ENCODE results near the gene CFAP91.
"Not testable (repeated sequence)": the region's sequence is repeated elsewhere in the genome, so short reads cannot be mapped to it uniquely, and the experiment has no call there.

CFAP91 gene

GRCh38 chr3:119676771-119677640, 25.8 kb upstream of the CFAP91 start, which contains the start of gene COX17:
COX17 (minus strand) TSS chr3:119677406; CDS start chr3:119677310, 96 bp downstream.
- DNase-seq (ENCODE audit: extremely low spot score), result peak; percentile 93
- CTCF ChIA-PET, result no interaction called here
- POLR2A ChIA-PET, result interaction anchor here (0.6 to 2.0 kb wide), 8 partner anchors 12 to 213 kb away, joined by 3 to 9 read pairs (median 4); partner anchors contain the start of genes POGLUT1, TIMMDC1 and TMEM39A
- no peak for TF ChIP-seq ZNF384 (IDR thresholded peaks at IDR 0.05)
- no peak for TF ChIP-seq HDGF (IDR thresholded peaks at IDR 0.05; ENCODE audit: borderline replicate concordance)
- peak; percentile 63; the same call in 1 of the 2 replicates for TF ChIP-seq L3MBTL2 (conservative IDR thresholded peaks at IDR 0.05)
- TF ChIP-seq FOXK2 (IDR thresholded peaks at IDR 0.05), result peak; percentile 48; the same call in 1 of the 2 replicates
- peak; percentile 59 for TF ChIP-seq ELF4 (IDR thresholded peaks at IDR 0.05)
- TF ChIP-seq NFRKB (IDR thresholded peaks at IDR 0.05), result no peak
- TF ChIP-seq TARDBP (IDR thresholded peaks at IDR 0.05), result no peak
- TF ChIP-seq FOXA1 (IDR thresholded peaks at IDR 0.05), result no peak
- TF ChIP-seq BHLHE40 (IDR thresholded peaks at IDR 0.05; ENCODE audit: borderline replicate concordance), result no peak
- TF ChIP-seq PKNOX1 (IDR thresholded peaks at IDR 0.05), result peak; percentile 85
- no peak for TF ChIP-seq CTBP1 (IDR thresholded peaks at IDR 0.05; ENCODE audit: borderline replicate concordance)
- no peak for TF ChIP-seq FOXM1 (IDR thresholded peaks at IDR 0.05; ENCODE audit: borderline replicate concordance)

- TF ChIP-seq PKNOX1 (IDR thresholded peaks at IDR 0.05) (no peak), BHLHE40 (IDR thresholded peaks at IDR 0.05; ENCODE audit: borderline replicate concordance) (no peak), HDGF (IDR thresholded peaks at IDR 0.05; ENCODE audit: borderline replicate concordance) (no peak), FOXK2 (IDR thresholded peaks at IDR 0.05) (no peak), TARDBP (IDR thresholded peaks at IDR 0.05) (no peak), ZNF384 (IDR thresholded peaks at IDR 0.05) (no peak), SUZ12 (IDR thresholded peaks at IDR 0.05) (no peak), LEF1 (IDR thresholded peaks at IDR 0.05; ENCODE audit: borderline replicate concordance) (no peak), NFRKB (IDR thresholded peaks at IDR 0.05) (no peak), FOXA1 (IDR thresholded peaks at IDR 0.05) (no peak), CTBP1 (IDR thresholded peaks at IDR 0.05; ENCODE audit: borderline replicate concordance) (no peak), ELF4 (IDR thresholded peaks at IDR 0.05) (no peak), ARNT (IDR thresholded peaks at IDR 0.05) (no peak), L3MBTL2 (conservative IDR thresholded peaks at IDR 0.05) (no peak; the same call in 1 of the 2 replicates), FOXM1 (IDR thresholded peaks at IDR 0.05; ENCODE audit: borderline replicate concordance) (no peak), SP1 (IDR thresholded peaks at IDR 0.05) (no peak)
- CTCF ChIA-PET, result interaction anchor here (0.6 kb wide), 1 partner anchor 77 kb away, joined by 4 read pairs; no protein-coding TSS in a partner anchor
Observed at GRCh38 chr3:119677641-119677934, 25.2 kb upstream of the CFAP91 start.

DNA sequence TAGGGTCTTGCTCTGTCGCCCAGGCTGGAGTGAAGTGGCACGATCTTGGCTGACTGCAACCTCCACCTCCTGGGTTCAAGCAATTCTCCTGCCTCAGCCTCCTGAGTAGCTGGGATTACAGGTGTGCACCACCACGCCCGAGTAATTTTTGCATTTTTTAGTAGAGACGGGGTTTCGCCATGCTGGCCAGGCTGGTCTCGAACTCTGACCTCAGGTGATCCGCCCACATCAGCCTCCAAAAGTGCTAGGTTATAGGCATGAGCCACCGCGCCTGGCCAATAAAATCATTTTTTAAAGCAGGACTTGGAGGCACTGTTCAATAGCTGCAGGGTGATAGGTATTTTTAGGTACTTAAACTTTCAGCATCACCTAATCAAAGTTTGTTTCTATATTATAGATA, 24.6 kb upstream of the CFAP91 start:
- POLR2A ChIA-PET; DNase-seq (ENCODE audit: extremely low spot score): not testable (repeated sequence)
- CTCF ChIA-PET, result interaction anchor here (0.6 kb wide), 1 partner anchor 78 kb away, joined by 4 read pairs; no protein-coding TSS in a partner anchor

More at GRCh38 chr3:119677641-119677934, 25.2 kb upstream of the CFAP91 start:
- no peak for DNase-seq (ENCODE audit: extremely low spot score)
- POLR2A ChIA-PET, result interaction anchor here (1.1 to 1.4 kb wide), 2 partner anchors 29 to 214 kb away, joined by 4 to 7 read pairs; partner anchors contain the start of gene TMEM39A

DNA sequence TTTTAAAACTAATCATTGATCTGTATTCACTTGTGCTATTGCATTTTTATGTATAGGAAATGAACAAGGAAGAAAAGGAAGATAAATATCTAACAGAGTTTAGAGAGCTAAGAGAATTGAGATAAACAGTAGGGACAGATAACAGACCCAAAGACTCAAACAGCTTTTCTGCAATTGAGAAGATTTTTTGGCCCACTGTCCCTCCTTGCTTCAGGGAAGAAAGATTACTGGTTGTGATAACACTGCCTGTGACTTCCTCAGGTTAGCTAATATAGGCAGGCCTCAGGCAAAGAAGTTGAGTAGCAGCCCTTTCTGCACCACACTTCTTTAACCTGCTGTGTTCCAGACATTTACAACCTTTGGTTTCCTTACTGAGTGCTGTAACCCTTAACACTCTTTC, 22.9 kb upstream of the CFAP91 start:
- no peak for DNase-seq (ENCODE audit: extremely low spot score)
- TF ChIP-seq NFRKB (IDR thresholded peaks at IDR 0.05), result no peak
- no peak for TF ChIP-seq SP1 (IDR thresholded peaks at IDR 0.05)
- no peak for TF ChIP-seq ARNT (IDR thresholded peaks at IDR 0.05)
- TF ChIP-seq BHLHE40 (IDR thresholded peaks at IDR 0.05; ENCODE audit: borderline replicate concordance), result no peak
- no peak for TF ChIP-seq LEF1 (IDR thresholded peaks at IDR 0.05; ENCODE audit: borderline replicate concordance)
- no peak for TF ChIP-seq FOXM1 (IDR thresholded peaks at IDR 0.05; ENCODE audit: borderline replicate concordance)
- no peak for TF ChIP-seq FOXK2 (IDR thresholded peaks at IDR 0.05)
- CTCF ChIA-PET, result no interaction called here
- POLR2A ChIA-PET, result no interaction called here

- TF ChIP-seq ARNT (IDR thresholded peaks at IDR 0.05) (no peak), L3MBTL2 (conservative IDR thresholded peaks at IDR 0.05) (no peak), LEF1 (IDR thresholded peaks at IDR 0.05; ENCODE audit: borderline replicate concordance) (no peak), HDGF (IDR thresholded peaks at IDR 0.05; ENCODE audit: borderline replicate concordance) (no peak), FOXK2 (IDR thresholded peaks at IDR 0.05) (no peak), FOXM1 (IDR thresholded peaks at IDR 0.05; ENCODE audit: borderline replicate concordance) (no peak), BHLHE40 (IDR thresholded peaks at IDR 0.05; ENCODE audit: borderline replicate concordance) (no peak), SP1 (IDR thresholded peaks at IDR 0.05) (no peak), SUZ12 (IDR thresholded peaks at IDR 0.05) (no peak), ELF4 (IDR thresholded peaks at IDR 0.05) (no peak), TARDBP (IDR thresholded peaks at IDR 0.05) (no peak), FOXA1 (IDR thresholded peaks at IDR 0.05) (no peak), ZNF384 (IDR thresholded peaks at IDR 0.05) (no peak), PKNOX1 (IDR thresholded peaks at IDR 0.05) (no peak), CTBP1 (IDR thresholded peaks at IDR 0.05; ENCODE audit: borderline replicate concordance) (no peak), NFRKB (IDR thresholded peaks at IDR 0.05) (no peak)
- ChIA-PET CTCF (interaction anchor here (0.6 to 1.4 kb wide), 6 partner anchors 8 to 797 kb away, joined by 3 to 5 read pairs (median 4); no protein-coding TSS in a partner anchor), POLR2A (interaction anchor here (1.1 kb wide), 1 partner anchor 81 kb away, joined by 3 read pairs; no protein-coding TSS in a partner anchor)
- DNase-seq (ENCODE audit: extremely low spot score), result no peak
Observed at GRCh38 chr3:119681279-119681678, 21.5 kb upstream of the CFAP91 start.

DNA sequence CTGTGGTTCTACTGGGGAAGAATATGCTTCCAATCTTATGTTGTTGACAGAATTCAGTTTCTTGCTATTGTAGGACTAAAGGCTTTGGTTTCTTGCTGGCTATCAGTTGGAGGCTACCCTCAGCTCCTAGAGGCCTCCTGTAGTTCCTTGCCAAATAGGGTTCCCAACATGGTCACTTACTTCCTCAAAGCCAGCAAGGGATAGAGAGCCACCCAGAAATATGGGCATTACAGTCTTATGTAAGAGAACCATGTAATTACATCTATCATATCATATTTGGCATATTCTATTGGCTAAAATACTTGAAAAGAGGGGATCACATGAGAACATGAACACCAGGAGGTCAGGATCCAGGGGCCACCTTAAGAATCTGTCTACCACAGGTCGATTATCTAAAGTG, 19.4 kb upstream of the CFAP91 start:
- TF ChIP-seq FOXA1 (IDR thresholded peaks at IDR 0.05) (no peak), BHLHE40 (IDR thresholded peaks at IDR 0.05; ENCODE audit: borderline replicate concordance) (no peak), HDGF (IDR thresholded peaks at IDR 0.05; ENCODE audit: borderline replicate concordance) (no peak), ELF4 (IDR thresholded peaks at IDR 0.05) (no peak)
- POLR2A ChIA-PET, result no interaction called here
- no peak for DNase-seq (ENCODE audit: extremely low spot score)
- CTCF ChIA-PET, result no interaction called here

All from HEK293T (cell line).